Kidney capillary endothelial cell (primary cell): Measurements from ENCODE around the gene CSF1.

Experiments
- DNase-seq: peaks from one replicate; pipeline ENCODE4 v3.0.0-alpha.2; 2018; ENCODE audit warnings: low spot score

CSF1 gene

GRCh38 chr1:109978761-109979488, 68.3 kb downstream of the CSF1 start:
- DNase-seq = no peak

DNA sequence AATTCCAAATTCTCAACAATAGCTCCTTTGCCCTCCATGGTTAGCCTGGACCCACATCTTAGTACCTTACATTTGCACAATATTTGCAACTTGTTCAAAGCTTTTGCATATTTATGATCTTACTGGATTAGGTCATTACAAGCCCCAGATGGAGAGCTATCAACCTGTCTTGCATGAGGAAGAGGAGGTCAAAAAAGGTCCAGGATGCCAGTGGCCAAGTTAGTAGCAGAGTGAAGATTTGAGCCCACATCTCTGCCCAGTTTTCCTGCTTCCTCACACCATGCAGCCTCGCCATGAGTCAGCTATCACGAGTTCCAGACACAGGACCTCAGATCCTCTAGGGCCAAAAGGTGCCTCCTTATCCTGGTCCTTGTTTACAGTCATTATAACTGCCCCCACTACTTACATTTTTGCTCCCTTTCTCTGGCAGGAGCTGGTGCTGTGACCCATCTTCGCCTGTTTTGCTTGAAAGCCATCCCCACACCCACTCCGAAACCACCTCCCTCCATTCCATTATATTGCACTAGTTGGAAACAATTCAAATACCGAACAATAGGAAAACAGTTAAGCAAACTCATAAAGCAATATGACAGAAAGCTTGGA, 68.9 kb downstream of the CSF1 start:
- peak; percentile 65 for DNase-seq
